Esophagus muscularis mucosa (tissue), 4 donors: ENCODE measurements around the gene TBC1D22A.

Experiments
- CTCF ChIP-seq, 3 experiments: fragments of 200-600 bp in 2 of 3; fragments of 450-650 bp in 1 of 3; sonication (generic) in 2 of 3; IDR thresholded peaks; one replicate each; pipeline ENCODE4 v1.5.1; 2017 to 2019; ENCODE audit warnings: antibody characterized with exemption in 3 of 3, mild to moderate bottlenecking in 2 of 3, moderate library complexity in 1 of 3
- EP300 ChIP-seq: sonication (generic); formaldehyde crosslinking; IDR thresholded peaks from one replicate; pipeline ENCODE4 v1.6.1; 2017; ENCODE audit warnings: antibody characterized with exemption
- POLR2A ChIP-seq: fragments of 450-650 bp; IDR thresholded peaks from one replicate; pipeline ENCODE4 v1.6.1; 2017; ENCODE audit warnings: antibody characterized with exemption, moderate library complexity, mild to moderate bottlenecking, low read depth
- POLR2AphosphoS5 ChIP-seq, 2 donors: sonication (generic); formaldehyde crosslinking; IDR thresholded peaks; one replicate each; pipeline ENCODE4 v1.6.1; 2017; ENCODE audit warnings: antibody characterized with exemption in 2 of 2

DNA sequence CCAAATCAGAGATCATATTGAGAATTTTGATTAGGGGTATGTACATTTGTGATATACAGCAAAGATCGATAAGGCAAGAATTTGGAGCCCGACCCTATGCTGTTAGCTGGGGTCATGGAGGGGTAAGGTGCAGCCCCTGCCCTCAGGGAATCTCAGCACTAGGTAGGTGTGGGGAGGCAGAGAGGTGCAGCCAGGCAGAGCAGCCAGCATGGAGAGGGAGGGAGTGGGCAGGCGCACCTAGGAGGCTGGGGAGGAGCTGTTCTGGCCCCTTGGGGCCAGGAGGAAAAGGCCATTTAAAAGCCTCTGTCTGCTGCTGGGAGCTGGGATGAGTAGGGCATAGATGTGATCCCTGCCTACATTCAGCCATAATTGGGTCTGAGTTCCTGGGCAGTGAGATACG lies 293.0 kb downstream of the TBC1D22A start:
- no peak for TF ChIP-seq POLR2A
- no peak for TF ChIP-seq CTCF (IDR thresholded peaks at IDR 0.05)
- TF ChIP-seq EP300: no peak
- no peak for TF ChIP-seq POLR2AphosphoS5 (IDR thresholded peaks at IDR 0.05)
